ENCODE measurements around the gene TDG. TPM values are rescaled to one million over a fixed set of nuclear protein-coding genes. Genes with fewer than 3 reads are reported as not detected.

Gene TDG
- total RNA-seq, 2 experiments from 2014 or later = 37.4 to 37.5 TPM

- Mint-ChIP-seq H3K36me3 (ENCODE audit: low read depth) (peaks cover 58% of the 10 kb centered on the region), H3K9me3 (no peaks in the 10 kb centered on the region), H3K27me3 (peaks cover 3% of the 10 kb centered on the region), H3K27ac (peak overlapping the region; percentile 99), H3K4me1 (ENCODE audit: low read depth) (peaks cover 50% of the 10 kb centered on the region), H3K4me3 (peak overlapping the region; percentile 87)
- intact Hi-C loops (cut with micrococcal nuclease) = loop anchor here (5.0 kb wide), 1 partner anchor 38 kb away; the partner anchor contains the start of gene TDG
- TF ChIP-seq, protein P1, sequence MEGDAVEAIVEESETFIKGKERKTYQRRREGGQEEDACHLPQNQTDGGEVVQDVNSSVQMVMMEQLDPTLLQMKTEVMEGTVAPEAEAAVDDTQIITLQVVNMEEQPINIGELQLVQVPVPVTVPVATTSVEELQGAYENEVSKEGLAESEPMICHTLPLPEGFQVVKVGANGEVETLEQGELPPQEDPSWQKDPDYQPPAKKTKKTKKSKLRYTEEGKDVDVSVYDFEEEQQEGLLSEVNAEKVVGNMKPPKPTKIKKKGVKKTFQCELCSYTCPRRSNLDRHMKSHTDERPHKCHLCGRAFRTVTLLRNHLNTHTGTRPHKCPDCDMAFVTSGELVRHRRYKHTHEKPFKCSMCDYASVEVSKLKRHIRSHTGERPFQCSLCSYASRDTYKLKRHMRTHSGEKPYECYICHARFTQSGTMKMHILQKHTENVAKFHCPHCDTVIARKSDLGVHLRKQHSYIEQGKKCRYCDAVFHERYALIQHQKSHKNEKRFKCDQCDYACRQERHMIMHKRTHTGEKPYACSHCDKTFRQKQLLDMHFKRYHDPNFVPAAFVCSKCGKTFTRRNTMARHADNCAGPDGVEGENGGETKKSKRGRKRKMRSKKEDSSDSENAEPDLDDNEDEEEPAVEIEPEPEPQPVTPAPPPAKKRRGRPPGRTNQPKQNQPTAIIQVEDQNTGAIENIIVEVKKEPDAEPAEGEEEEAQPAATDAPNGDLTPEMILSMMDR (IDR thresholded peaks at IDR 0.05) = no peak
- DNase-seq (peak; percentile 91), ATAC-seq (peak; percentile 38)
- POLR2A ChIA-PET = interaction anchor here (0.8 to 7.0 kb wide), 25 partner anchors 11 to 360 kb away, joined by 3 to 90 read pairs (median 6); partner anchors contain the start of genes NFYB, NT5DC3 and TDG
- CTCF ChIA-PET = interaction anchor here (0.6 to 4.0 kb wide), 10 partner anchors 12 to 180 kb away, joined by 3 to 16 read pairs (median 4); partner anchors contain the start of gene TDG
Observed at GRCh38 chr12:103929046-103929783, 36.5 kb upstream of the TDG start.

GRCh38 chr12:103929784-103930033, 36.0 kb upstream of the TDG start:
- Mint-ChIP-seq H3K36me3 (ENCODE audit: low read depth) (peaks cover 61% of the 10 kb centered on the region), H3K27ac (peak overlapping the region; percentile 99), H3K27me3 (peaks cover 3% of the 10 kb centered on the region), H3K9me3 (no peaks in the 10 kb centered on the region), H3K4me3 (peak overlapping the region; percentile 87), H3K4me1 (ENCODE audit: low read depth) (peaks cover 49% of the 10 kb centered on the region)
- ATAC-seq = no peak
- DNase-seq = no peak
- intact Hi-C loops (cut with micrococcal nuclease) = loop anchor here (5.0 kb wide), 2 partner anchors 38 to 47 kb away; partner anchors contain the start of gene TDG
- ChIA-PET CTCF (interaction anchor here (0.6 to 4.0 kb wide), 4 partner anchors 27 to 134 kb away, joined by 3 to 16 read pairs (median 5); a partner anchor contains a TSS), POLR2A (interaction anchor here (0.8 to 7.0 kb wide), 19 partner anchors 11 to 359 kb away, joined by 3 to 90 read pairs (median 7); partner anchors contain the start of genes NFYB, NT5DC3 and TDG)
- TF ChIP-seq, protein P1 (IDR thresholded peaks at IDR 0.05) = no peak

DNA sequence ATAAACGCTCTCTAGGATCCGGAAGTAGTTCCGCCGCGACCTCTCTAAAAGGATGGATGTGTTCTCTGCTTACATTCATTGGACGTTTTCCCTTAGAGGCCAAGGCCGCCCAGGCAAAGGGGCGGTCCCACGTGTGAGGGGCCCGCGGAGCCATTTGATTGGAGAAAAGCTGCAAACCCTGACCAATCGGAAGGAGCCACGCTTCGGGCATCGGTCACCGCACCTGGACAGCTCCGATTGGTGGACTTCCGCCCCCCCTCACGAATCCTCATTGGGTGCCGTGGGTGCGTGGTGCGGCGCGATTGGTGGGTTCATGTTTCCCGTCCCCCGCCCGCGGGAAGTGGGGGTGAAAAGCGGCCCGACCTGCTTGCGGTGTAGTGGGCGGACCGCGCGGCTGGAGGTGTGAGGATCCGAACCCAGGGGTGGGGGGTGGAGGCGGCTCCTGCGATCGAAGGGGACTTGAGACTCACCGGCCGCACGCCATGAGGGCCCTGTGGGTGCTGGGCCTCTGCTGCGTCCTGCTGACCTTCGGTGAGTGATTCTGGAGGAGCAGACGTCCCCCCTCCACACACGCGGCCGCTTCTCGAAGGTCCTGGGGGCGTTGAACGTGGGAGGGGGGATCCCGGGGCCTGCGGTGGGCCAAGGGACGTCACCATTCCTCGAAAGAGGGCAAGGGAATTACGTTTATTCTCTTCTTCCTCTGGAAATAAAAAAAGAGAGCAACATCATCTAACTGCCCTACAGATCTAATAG, 35.5 kb upstream of the TDG start, which contains the start of gene HSP90B1:
Gene HSP90B1, plus strand, starts transcription at position 377 of the 753 bp plus-strand sequence. Its CDS starts 106 bp downstream, at position 483.
- intact Hi-C loops (cut with micrococcal nuclease) = loop anchor here (5.0 kb wide), 1 partner anchor 48 kb away; no protein-coding TSS in a partner anchor
- Mint-ChIP-seq H3K27ac (peak within 1 kb of the TSS; percentile 99), H3K36me3 (ENCODE audit: low read depth) (peaks cover 64% of the 10 kb centered on the region), H3K4me1 (ENCODE audit: low read depth) (peaks cover 49% of the 10 kb centered on the region), H3K27me3 (peaks cover 3% of the 10 kb centered on the region), H3K9me3 (no peaks in the 10 kb centered on the region), H3K4me3 (peak within 1 kb of the TSS; percentile 87)
- TF ChIP-seq, protein P1 (IDR thresholded peaks at IDR 0.05) = no peak
- DNase-seq = peak; percentile 100
- POLR2A ChIA-PET = interaction anchor here (0.7 to 7.0 kb wide), 21 partner anchors 10 to 358 kb away, joined by 3 to 90 read pairs (median 6); partner anchors contain the start of genes NFYB, NT5DC3 and TDG
- CTCF ChIA-PET = interaction anchor here (0.6 to 4.0 kb wide), 4 partner anchors 26 to 134 kb away, joined by 3 to 16 read pairs (median 5); a partner anchor contains a TSS
- ATAC-seq = peak; percentile 63

- TF ChIP-seq, protein P1 (IDR thresholded peaks at IDR 0.05) = no peak
- DNase-seq (peak; percentile 51), ATAC-seq (no peak)
- CTCF ChIA-PET = interaction anchor here (1.2 kb wide), 1 partner anchor 26 kb away, joined by 7 read pairs; a partner anchor contains a TSS
- POLR2A ChIA-PET = interaction anchor here (0.7 to 7.0 kb wide), 14 partner anchors 9 to 357 kb away, joined by 3 to 90 read pairs (median 7); partner anchors contain the start of genes NT5DC3 and TDG
- Mint-ChIP-seq H3K36me3 (ENCODE audit: low read depth) (peaks cover 69% of the 10 kb centered on the region), H3K4me3 (peak overlapping the region; percentile 87), H3K27me3 (peaks cover 3% of the 10 kb centered on the region), H3K4me1 (ENCODE audit: low read depth) (peaks cover 54% of the 10 kb centered on the region), H3K27ac (peak overlapping the region; percentile 99), H3K9me3 (no peaks in the 10 kb centered on the region)
- intact Hi-C loops (cut with micrococcal nuclease) = loop anchor here (5.0 kb wide), 1 partner anchor 49 kb away; no protein-coding TSS in a partner anchor
Observed at GRCh38 chr12:103930787-103931735, 34.6 kb upstream of the TDG start.

Data from activated CD8-positive, alpha-beta T cell treated with anti-CD3 and anti-CD28 coated beads for 36 hours (primary cell).